DND-41 (cell line): ENCODE results near the gene CDC37.
A peak's percentile ranks its signal among the peaks of the same experiment; 100 is the strongest.

Experiments
- ATAC-seq: fragments of 200-7000 bp; cut with Tn5 transposase; 3 replicates; pipeline ENCODE4 v1.9.1; 2021; ENCODE audit warnings: low read depth; ENCODE audit not compliant: insufficient read depth
- DNase-seq: peaks from one replicate; pipeline ENCODE4 v3.0.0-alpha.2; 2020
- H2AFZ ChIP-seq: 2 replicates; pipeline ENCODE4 v1.6.0; 2012; ENCODE audit warnings: low read depth, low read length
- H3K27ac ChIP-seq: 2 replicates; pipeline ENCODE4 v1.5.1; 2012; ENCODE audit warnings: low read length, inconsistent platforms
- H3K27me3 ChIP-seq: fragments of 200-600 bp; sonication (generic); 2 replicates; pipeline ENCODE4 v1.6.0; 2012; ENCODE audit warnings: low read length, mild to moderate bottlenecking, inconsistent platforms; ENCODE audit not compliant: insufficient read depth, poor library complexity
- H3K36me3 ChIP-seq: 2 replicates; pipeline ENCODE4 v1.5.1; 2012; ENCODE audit warnings: low read length, inconsistent platforms; ENCODE audit not compliant: insufficient read depth
- H3K4me1 ChIP-seq: 2 replicates; pipeline ENCODE4 v1.5.1; 2012; ENCODE audit warnings: mild to moderate bottlenecking, low read length; ENCODE audit not compliant: insufficient read depth
- H3K4me2 ChIP-seq: 2 replicates; pipeline ENCODE4 v1.6.0; 2012; ENCODE audit warnings: mild to moderate bottlenecking, moderate library complexity, low read length, inconsistent platforms; ENCODE audit not compliant: insufficient read depth
- H3K4me3 ChIP-seq, 2 experiments: fragments of 200-600 bp in 1 of 2; shearing (Covaris generic) in 1 of 2; 2 replicates each; pipeline ENCODE4 v1.5.1; 2012 to 2016; ENCODE audit warnings: inconsistent platforms in 2 of 2, low read length in 2 of 2, mild to moderate bottlenecking in 2 of 2, low read depth in 1 of 2, moderate library complexity in 1 of 2
- H3K79me2 ChIP-seq: 2 replicates; pipeline ENCODE4 v1.6.0; 2012; ENCODE audit warnings: low read length, inconsistent platforms; ENCODE audit not compliant: insufficient read depth
- H3K9ac ChIP-seq: 2 replicates; pipeline ENCODE4 v1.6.0; 2012; ENCODE audit warnings: low read depth, mild to moderate bottlenecking, inconsistent platforms, low read length, moderate library complexity
- H3K9me3 ChIP-seq: 2 replicates; pipeline ENCODE4 v1.5.1; 2012; ENCODE audit warnings: low read length, moderate library complexity, mild to moderate bottlenecking, inconsistent platforms; ENCODE audit not compliant: insufficient read depth, severe bottlenecking
- H4K20me1 ChIP-seq: 2 replicates; pipeline ENCODE4 v1.6.0; 2012; ENCODE audit warnings: low read length; ENCODE audit not compliant: insufficient read depth
- EZH2 ChIP-seq: IDR thresholded peaks from 3 replicates; pipeline ENCODE4 v1.6.1; 2012; ENCODE audit warnings: borderline replicate concordance, low read depth, mild to moderate bottlenecking, moderate library complexity, low read length, inconsistent platforms; ENCODE audit not compliant: severe bottlenecking
- TF ChIP-seq, protein P1 (sequence below): IDR thresholded peaks from 2 replicates; pipeline ENCODE4 v1.5.1; 2012; ENCODE audit warnings: borderline replicate concordance, low read length, moderate library complexity, mild to moderate bottlenecking; ENCODE audit not compliant: poor library complexity, severe bottlenecking; ENCODE audit errors: extremely low read depth

Gene CDC37

DNA sequence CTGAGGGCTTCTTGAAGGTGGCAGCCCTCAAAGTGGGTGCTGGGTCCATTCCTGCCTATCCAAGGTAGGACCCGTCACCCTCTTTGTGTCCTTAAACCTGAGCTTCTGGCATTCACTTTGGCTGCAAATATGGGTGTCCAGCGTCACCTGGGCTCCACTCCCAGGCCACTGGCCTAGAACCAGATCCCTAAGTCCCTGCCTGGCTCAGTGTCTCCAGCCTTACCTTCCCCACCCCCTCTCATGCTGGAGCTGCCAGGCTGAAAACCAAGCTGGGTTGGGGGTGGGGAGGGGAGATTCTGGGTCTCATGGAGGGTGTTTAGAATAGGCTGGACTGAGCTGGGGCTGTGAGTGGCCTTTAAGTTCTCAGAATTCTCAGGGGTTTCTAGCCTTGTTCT, 29.4 kb upstream of the CDC37 start:
- Histone ChIP-seq H4K20me1 (no peaks in the 10 kb centered on the region; the same call in 1 of the 2 replicates), H3K4me1 (peaks cover 12% of the 10 kb centered on the region), H3K27me3 (no peaks in the 10 kb centered on the region), H3K4me3 (no peak overlapping the region; a peak in 1 of 4 replicates), H2AFZ (no peak overlapping the region), H3K27ac (no peak overlapping the region), H3K4me2 (no peak overlapping the region; the same call in 1 of the 2 replicates), H3K36me3 (no peaks in the 10 kb centered on the region), H3K9ac (peak overlapping the region; percentile 34; the same call in 1 of the 2 replicates), H3K79me2 (no peaks in the 10 kb centered on the region), H3K9me3 (no peaks in the 10 kb centered on the region)
- DNase-seq: no peak
- ATAC-seq: no peak
- TF ChIP-seq, protein P1, sequence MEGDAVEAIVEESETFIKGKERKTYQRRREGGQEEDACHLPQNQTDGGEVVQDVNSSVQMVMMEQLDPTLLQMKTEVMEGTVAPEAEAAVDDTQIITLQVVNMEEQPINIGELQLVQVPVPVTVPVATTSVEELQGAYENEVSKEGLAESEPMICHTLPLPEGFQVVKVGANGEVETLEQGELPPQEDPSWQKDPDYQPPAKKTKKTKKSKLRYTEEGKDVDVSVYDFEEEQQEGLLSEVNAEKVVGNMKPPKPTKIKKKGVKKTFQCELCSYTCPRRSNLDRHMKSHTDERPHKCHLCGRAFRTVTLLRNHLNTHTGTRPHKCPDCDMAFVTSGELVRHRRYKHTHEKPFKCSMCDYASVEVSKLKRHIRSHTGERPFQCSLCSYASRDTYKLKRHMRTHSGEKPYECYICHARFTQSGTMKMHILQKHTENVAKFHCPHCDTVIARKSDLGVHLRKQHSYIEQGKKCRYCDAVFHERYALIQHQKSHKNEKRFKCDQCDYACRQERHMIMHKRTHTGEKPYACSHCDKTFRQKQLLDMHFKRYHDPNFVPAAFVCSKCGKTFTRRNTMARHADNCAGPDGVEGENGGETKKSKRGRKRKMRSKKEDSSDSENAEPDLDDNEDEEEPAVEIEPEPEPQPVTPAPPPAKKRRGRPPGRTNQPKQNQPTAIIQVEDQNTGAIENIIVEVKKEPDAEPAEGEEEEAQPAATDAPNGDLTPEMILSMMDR: no peak
- no peak for TF ChIP-seq EZH2

- peak; percentile 51 for DNase-seq
- peak overlapping the region; percentile 39; the same call in 1 of the 2 replicates for H2AFZ ChIP-seq
These were observed 28.8 kb upstream of the CDC37 start for GRCh38 chr19:10431943-10432735.

DNA sequence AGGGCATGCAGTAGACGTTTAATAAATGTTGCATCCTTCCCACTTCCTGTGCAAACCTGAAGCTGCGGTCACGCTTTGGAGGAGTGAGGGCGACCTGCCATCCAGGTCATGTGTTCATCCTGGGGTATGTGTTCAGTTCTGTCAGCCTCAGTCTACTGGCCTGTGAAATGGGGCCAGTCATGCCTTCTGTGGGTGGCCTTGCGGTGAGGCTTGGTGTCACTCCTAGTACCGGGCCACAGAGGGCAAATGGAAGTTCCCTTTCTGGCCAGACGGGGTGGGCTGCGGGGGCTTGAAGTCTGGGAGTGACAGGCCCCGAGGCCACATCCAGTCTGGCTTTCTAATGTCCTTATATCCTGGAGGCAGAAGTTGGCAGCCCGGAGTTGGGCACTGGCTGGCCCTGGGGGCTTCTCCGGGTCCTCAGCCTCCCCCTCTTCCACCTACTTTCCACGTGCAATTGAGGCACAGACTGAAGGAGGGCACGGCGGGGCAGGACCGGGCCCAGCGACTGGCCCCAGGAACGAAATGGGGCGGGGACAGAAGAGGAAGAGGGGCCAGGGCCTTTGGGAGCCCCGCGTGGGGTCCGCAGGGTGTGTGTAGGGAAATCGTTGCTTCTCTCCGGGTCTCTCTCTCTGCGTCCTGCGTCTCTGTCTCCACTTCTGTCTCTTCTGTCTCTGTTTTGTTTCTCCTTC, 28.1 kb upstream of the CDC37 start:
- Histone ChIP-seq H2AFZ (peak overlapping the region; percentile 39; the same call in 1 of the 2 replicates), H3K9me3 (no peaks in the 10 kb centered on the region), H3K4me1 (peaks cover 12% of the 10 kb centered on the region), H3K27me3 (no peaks in the 10 kb centered on the region), H3K9ac (no peak overlapping the region), H3K27ac (no peak overlapping the region), H3K4me3 (peak overlapping the region in 1 of 2 experiments; percentile 30; a peak in 2 of 4 replicates), H4K20me1 (no peaks in the 10 kb centered on the region; the same call in 1 of the 2 replicates), H3K36me3 (no peaks in the 10 kb centered on the region), H3K79me2 (no peaks in the 10 kb centered on the region), H3K4me2 (peak overlapping the region; percentile 53)
- ATAC-seq (no peak), DNase-seq (peak; percentile 26)
- TF ChIP-seq, protein P1: no peak
- TF ChIP-seq EZH2: no peak

More at GRCh38 chr19:10431943-10432735, 28.8 kb upstream of the CDC37 start:
- H3K4me1 ChIP-seq: peaks cover 12% of the 10 kb centered on the region
- peak; percentile 67 for ATAC-seq
- H3K36me3 ChIP-seq: no peaks in the 10 kb centered on the region
- no peak overlapping the region for H3K27ac ChIP-seq
- no peaks in the 10 kb centered on the region for H3K27me3 ChIP-seq
- peak overlapping the region; percentile 53 for H3K4me2 ChIP-seq
- H3K9me3 ChIP-seq: no peaks in the 10 kb centered on the region
- TF ChIP-seq, protein P1: no peak
- TF ChIP-seq EZH2: no peak
- no peaks in the 10 kb centered on the region for H3K79me2 ChIP-seq
- H3K9ac ChIP-seq: peak overlapping the region; percentile 34; the same call in 1 of the 2 replicates
- H4K20me1 ChIP-seq: no peaks in the 10 kb centered on the region; the same call in 1 of the 2 replicates
- peak overlapping the region in 1 of 2 experiments; percentile 32; a peak in 1 of 4 replicates for H3K4me3 ChIP-seq
